KMS-11 (cell line): ENCODE measurements around the gene SELENOV.

Experiments used
- H2AFZ ChIP-seq: fragments of 200-600 bp; sonication (generic); 2 replicates; pipeline ENCODE4 v1.6.1; 2016; ENCODE audit warnings: antibody characterized with exemption, mixed run types, low read depth
- H3K27ac ChIP-seq: fragments of 200-600 bp; sonication (generic); 2 replicates; pipeline ENCODE4 v1.6.1; 2016; ENCODE audit warnings: mild to moderate bottlenecking, mixed run types
- H3K27me3 ChIP-seq: fragments of 200-600 bp; sonication (generic); 2 replicates; pipeline ENCODE4 v1.6.1; 2017; ENCODE audit warnings: mild to moderate bottlenecking, low read depth, mixed run types, moderate library complexity; ENCODE audit not compliant: insufficient read depth
- H3K36me3 ChIP-seq: fragments of 200-600 bp; sonication (generic); 2 replicates; pipeline ENCODE4 v1.6.1; 2017; ENCODE audit warnings: mild to moderate bottlenecking, mixed run types; ENCODE audit not compliant: insufficient read depth
- H3K4me1 ChIP-seq: fragments of 200-600 bp; sonication (generic); 2 replicates; pipeline ENCODE4 v1.6.1; 2016; ENCODE audit warnings: mild to moderate bottlenecking, low read depth, mixed run types; ENCODE audit not compliant: poor library complexity, severe bottlenecking
- H3K4me2 ChIP-seq: fragments of 200-600 bp; sonication (generic); 2 replicates; pipeline ENCODE4 v1.7.0; 2016; ENCODE audit warnings: mild to moderate bottlenecking, mixed run types
- H3K4me3 ChIP-seq: fragments of 200-600 bp; sonication (generic); IDR thresholded peaks from 2 replicates; pipeline ENCODE4 v1.6.1; 2017; ENCODE audit warnings: low read depth, low read length, mixed read lengths; ENCODE audit not compliant: insufficient read depth
- H3K79me2 ChIP-seq: fragments of 200-600 bp; sonication (generic); 2 replicates; pipeline ENCODE4 v1.6.1; 2016; ENCODE audit warnings: low read depth, mixed run types; ENCODE audit not compliant: insufficient read depth
- H3K9ac ChIP-seq: fragments of 200-600 bp; sonication (generic); 2 replicates; pipeline ENCODE4 v1.6.1; 2016; ENCODE audit warnings: mild to moderate bottlenecking, mixed run types
- H4K20me1 ChIP-seq: fragments of 200-600 bp; sonication (generic); 2 replicates; pipeline ENCODE4 v1.6.1; 2016; ENCODE audit warnings: mild to moderate bottlenecking, mixed run types; ENCODE audit not compliant: insufficient read depth
- CTCF ChIP-seq: fragments of 200-600 bp; sonication (generic); conservative IDR thresholded peaks from 2 replicates; pipeline ENCODE4 v1.6.1; 2017; ENCODE audit warnings: low read depth, mild to moderate bottlenecking, antibody characterized with exemption, low read length, moderate library complexity, mixed read lengths

The SELENOV gene

GRCh38 chr19:39514840-39515550, at the start of gene SELENOV:
SELENOV (plus strand) TSS chr19:39515139; CDS start chr19:39515213, 74 bp downstream.
- no peak within 1 kb of the TSS for H3K4me2 ChIP-seq
- no peak within 1 kb of the TSS for H3K27ac ChIP-seq
- no peaks in the 10 kb centered on the region for H3K79me2 ChIP-seq
- peaks cover 7% of the 10 kb centered on the region; the same call in 1 of the 2 replicates for H3K27me3 ChIP-seq
- no peak for TF ChIP-seq CTCF
- no peaks in the 10 kb centered on the region for H3K4me1 ChIP-seq
- no peak within 1 kb of the TSS for H3K4me3 ChIP-seq
- no peaks in the 10 kb centered on the region for H3K36me3 ChIP-seq
- no peak within 1 kb of the TSS for H2AFZ ChIP-seq
- no peak within 1 kb of the TSS for H3K9ac ChIP-seq
- no peaks in the 10 kb centered on the region for H4K20me1 ChIP-seq

GRCh38 chr19:39465956-39466747, 48.8 kb upstream of the SELENOV start:
- Histone ChIP-seq H3K79me2 (no peaks in the 10 kb centered on the region), H3K4me1 (no peaks in the 10 kb centered on the region), H3K27ac (no peak overlapping the region), H3K27me3 (no peaks in the 10 kb centered on the region), H2AFZ (no peak overlapping the region), H4K20me1 (no peaks in the 10 kb centered on the region), H3K9ac (no peak overlapping the region), H3K36me3 (no peaks in the 10 kb centered on the region), H3K4me2 (no peak overlapping the region), H3K4me3 (no peak overlapping the region)
- TF ChIP-seq CTCF = no peak

- no peak overlapping the region for H3K27ac ChIP-seq
- no peak overlapping the region for H3K9ac ChIP-seq
- H3K79me2 ChIP-seq = no peaks in the 10 kb centered on the region
- no peak for TF ChIP-seq CTCF
- H3K27me3 ChIP-seq = no peaks in the 10 kb centered on the region
- H3K4me1 ChIP-seq = no peaks in the 10 kb centered on the region
- H3K4me3 ChIP-seq = no peak overlapping the region
- no peaks in the 10 kb centered on the region for H4K20me1 ChIP-seq
- H2AFZ ChIP-seq = no peak overlapping the region
- H3K4me2 ChIP-seq = no peak overlapping the region
- H3K36me3 ChIP-seq = no peaks in the 10 kb centered on the region
Observed at GRCh38 chr19:39467941-39468340, 47.0 kb upstream of the SELENOV start.

- Histone ChIP-seq H3K27ac (no peak overlapping the region), H3K4me3 (no peak overlapping the region), H3K4me1 (no peaks in the 10 kb centered on the region), H2AFZ (no peak overlapping the region), H3K79me2 (no peaks in the 10 kb centered on the region), H3K4me2 (no peak overlapping the region), H3K36me3 (no peaks in the 10 kb centered on the region), H3K9ac (no peak overlapping the region), H4K20me1 (no peaks in the 10 kb centered on the region), H3K27me3 (no peaks in the 10 kb centered on the region)
- no peak for TF ChIP-seq CTCF
Observed at GRCh38 chr19:39469036-39469435, 45.9 kb upstream of the SELENOV start.
